ENCODE data around the gene TARP.
"Not testable (repeated sequence)": the region's sequence is repeated elsewhere in the genome, so short reads cannot be mapped to it uniquely, and the experiment has no call there.

TARP gene

DNA sequence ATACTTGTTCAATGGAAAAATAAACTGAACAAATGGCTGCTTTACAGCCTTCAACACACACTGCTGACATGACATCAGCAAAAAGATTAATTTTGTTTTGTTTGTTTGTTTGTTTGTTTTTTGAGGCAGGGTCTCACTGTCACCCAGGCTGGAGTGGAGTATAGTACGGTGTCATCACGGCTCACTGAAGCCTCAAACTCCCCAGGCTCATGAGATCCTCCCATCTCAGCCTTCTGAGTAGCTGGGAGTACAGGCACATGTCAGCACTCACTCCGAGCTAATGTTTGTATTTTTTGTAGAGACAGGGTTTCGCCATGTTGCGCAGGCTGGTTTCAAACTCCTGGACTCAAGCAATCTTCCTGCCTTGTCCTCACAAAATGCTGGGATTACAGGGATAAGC is 10.9 kb downstream of the TARP start:
- no peak for DNase-seq (ENCODE audit: low read depth in 1 of 2, low spot score in 1 of 2)

DNA sequence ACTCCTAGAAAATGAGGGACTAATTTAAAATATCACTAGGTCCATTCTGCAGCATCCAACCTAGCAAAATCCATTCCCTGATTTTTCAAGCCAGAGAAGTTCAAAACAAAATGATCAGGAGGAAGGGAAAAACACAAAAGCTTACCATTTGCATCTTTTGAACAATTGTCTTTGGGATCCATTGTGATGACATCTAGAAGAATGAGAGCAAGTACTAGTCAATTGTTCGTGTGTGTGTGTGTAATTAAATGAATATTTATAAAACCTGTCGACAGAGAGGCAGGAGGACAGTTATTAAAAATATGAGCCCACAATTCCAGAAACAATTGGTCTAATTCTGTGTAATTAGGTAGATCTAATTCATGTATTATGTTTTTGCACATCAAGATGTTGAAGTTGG is 11.4 kb downstream of the TARP start:
- not testable (repeated sequence) for DNase-seq (ENCODE audit: low read depth in 1 of 2, low spot score in 1 of 2)

DNA sequence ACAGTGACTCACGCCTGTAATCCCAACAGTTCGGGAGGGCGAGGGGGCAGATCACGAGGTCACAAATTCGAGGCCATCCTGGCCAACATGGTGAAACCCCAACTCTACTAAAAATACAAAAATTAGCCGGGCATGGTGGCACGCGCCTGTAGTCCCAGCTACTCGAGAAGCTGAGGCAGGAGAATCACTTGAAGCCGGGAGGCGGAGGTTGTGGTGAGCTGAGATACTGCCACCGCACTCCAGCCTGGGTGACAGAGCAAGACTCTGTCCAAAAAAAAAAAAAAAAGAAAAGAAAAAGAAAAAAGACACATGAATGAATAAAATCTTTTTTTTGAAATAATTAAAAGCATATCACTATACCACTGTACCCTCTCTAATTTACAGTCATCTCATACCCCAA is 11.8 kb downstream of the TARP start:
- DNase-seq (ENCODE audit: low read depth in 1 of 2, low spot score in 1 of 2), result not testable (repeated sequence)

- not testable (repeated sequence) for DNase-seq (ENCODE audit: low read depth in 1 of 2, low spot score in 1 of 2)
Measured at GRCh38 chr7:38259157-38259556, 14.3 kb downstream of the TARP start.

GRCh38 chr7:38257350-38257677 is 16.1 kb downstream of the TARP start:
- no peak for DNase-seq (ENCODE audit: low read depth in 1 of 2, low spot score in 1 of 2)

DNA sequence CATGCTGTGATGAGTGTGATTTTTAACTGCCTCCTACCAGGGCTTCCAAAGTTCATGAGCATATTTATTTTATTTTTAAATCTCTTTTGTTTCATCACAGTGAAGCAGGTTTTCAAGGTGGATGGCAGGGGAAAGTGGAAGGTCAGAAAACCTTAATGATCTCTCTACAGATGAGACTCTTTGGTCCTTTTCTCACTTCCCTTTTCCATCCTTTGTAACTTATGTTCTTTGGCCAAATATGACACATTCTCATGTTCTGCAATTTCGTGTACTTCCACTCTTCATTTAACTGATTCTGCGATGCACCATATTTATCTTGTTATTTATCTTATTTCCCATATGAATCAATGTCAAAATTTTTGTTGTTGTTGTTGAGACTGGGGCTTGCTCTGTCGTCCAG is 23.6 kb downstream of the TARP start:
- DNase-seq (ENCODE audit: low read depth in 1 of 2, low spot score in 1 of 2), result not testable (repeated sequence)

- DNase-seq (ENCODE audit: low read depth in 1 of 2, low spot score in 1 of 2), result no peak
Measured at GRCh38 chr7:38248069-38248567, 25.3 kb downstream of the TARP start.

DNA sequence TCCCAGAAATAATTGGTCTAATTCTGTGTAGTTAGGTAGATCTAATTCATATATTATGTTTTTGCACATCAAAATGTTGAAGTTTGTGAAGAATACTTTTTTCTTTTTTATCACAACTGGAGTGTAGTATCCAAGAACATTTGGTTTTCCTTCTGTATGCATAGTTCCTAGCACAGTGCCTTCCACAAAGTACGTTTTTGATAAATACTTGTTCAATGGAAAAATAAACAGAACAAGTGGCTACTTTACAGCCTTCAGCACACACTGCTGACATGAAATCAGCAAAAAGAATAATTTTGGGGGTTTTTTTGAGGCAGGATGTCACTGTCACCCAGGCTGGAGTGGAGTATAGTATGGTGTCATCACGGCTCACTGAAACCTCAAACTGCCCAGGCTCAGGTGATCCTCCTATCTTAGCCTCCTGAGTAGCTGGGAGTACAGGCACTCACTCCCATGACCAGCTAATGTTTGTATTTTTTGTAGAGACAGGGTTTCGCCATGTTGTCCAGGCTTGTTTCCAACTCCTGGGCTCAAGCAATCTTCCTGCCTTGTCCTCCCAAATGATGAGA is 27.9 kb downstream of the TARP start:
- DNase-seq (ENCODE audit: low read depth in 1 of 2, low spot score in 1 of 2), result no peak

GRCh38 chr7:38244516-38244915 is 28.9 kb downstream of the TARP start:
- no peak for DNase-seq (ENCODE audit: low read depth in 1 of 2, low spot score in 1 of 2)

DNA sequence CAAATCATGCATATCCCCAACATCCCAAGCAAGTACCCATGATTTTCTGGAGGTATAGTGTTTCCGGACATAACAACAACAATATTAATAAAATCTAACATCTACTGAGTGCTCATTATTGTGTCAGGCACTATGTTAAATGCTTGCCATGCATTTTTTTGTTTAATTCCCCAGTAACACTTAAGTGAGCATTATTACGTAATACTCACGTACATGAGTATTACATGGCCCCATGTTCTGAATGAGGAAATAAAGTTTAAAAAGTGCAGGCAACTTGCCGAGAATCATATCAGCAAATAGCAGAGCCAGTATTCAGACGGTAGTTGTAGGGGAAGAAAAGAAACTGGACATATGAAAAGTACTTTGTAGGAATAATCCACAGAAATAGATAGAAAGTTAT is 30.1 kb downstream of the TARP start:
- DNase-seq (ENCODE audit: low read depth in 1 of 2, low spot score in 1 of 2), result not testable (repeated sequence)

DNA sequence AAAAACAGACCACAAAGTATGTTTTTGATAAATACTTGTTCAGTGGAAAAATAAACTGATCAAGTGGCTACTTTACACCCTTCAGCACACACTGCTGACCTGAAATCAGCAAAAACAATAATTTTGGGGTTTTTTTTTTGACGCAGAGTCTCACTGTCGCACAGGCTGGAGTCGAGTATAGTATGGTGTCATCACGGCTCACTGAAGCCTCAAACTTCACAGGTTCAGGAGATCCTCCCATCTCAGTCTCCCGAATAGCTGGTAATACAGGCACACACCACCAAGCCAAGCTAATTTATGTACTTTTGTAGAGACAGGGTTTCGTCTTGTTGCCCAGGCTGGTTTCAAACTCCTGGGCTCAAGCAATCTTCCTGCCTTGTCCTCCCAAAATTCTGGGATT is 30.6 kb downstream of the TARP start:
- DNase-seq (ENCODE audit: low read depth in 1 of 2, low spot score in 1 of 2), result no peak

DNA sequence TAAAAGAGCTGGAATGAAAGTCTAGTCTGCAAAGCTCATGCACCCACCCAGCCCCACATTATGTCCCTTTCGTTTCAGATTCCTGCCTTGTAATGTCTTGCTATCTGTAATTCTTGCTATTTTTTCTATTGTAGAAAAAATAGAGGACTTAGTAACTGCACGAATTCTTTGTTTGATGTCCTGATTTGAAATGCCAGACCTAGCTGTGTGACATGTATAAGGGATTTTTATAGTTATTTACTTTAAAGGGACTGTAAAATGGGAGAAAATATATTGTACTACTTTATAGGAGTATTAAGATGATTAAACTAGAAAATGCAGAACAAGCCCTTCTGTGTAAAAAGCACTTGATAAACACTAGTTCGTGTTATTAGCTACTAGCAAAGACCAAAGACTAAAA is 32.4 kb downstream of the TARP start:
- no peak for DNase-seq (ENCODE audit: low read depth in 1 of 2, low spot score in 1 of 2)

GRCh38 chr7:38239129-38239528 is 34.3 kb downstream of the TARP start:
- not testable (repeated sequence) for DNase-seq (ENCODE audit: low read depth in 1 of 2, low spot score in 1 of 2)

GRCh38 chr7:38235606-38236005 is 37.8 kb downstream of the TARP start:
- no peak for DNase-seq (ENCODE audit: low read depth in 1 of 2, low spot score in 1 of 2)

- DNase-seq (ENCODE audit: low read depth in 1 of 2, low spot score in 1 of 2), result not testable (repeated sequence)
Measured at GRCh38 chr7:38234759-38235158, 38.7 kb downstream of the TARP start.

- peak; percentile 30 to 38 for DNase-seq (ENCODE audit: low read depth in 1 of 2, low spot score in 1 of 2)
Measured at GRCh38 chr7:38232502-38233366, 40.7 kb downstream of the TARP start.

- DNase-seq (ENCODE audit: low read depth in 1 of 2, low spot score in 1 of 2), result no peak
Measured at GRCh38 chr7:38229884-38230642, 43.4 kb downstream of the TARP start.

DNA sequence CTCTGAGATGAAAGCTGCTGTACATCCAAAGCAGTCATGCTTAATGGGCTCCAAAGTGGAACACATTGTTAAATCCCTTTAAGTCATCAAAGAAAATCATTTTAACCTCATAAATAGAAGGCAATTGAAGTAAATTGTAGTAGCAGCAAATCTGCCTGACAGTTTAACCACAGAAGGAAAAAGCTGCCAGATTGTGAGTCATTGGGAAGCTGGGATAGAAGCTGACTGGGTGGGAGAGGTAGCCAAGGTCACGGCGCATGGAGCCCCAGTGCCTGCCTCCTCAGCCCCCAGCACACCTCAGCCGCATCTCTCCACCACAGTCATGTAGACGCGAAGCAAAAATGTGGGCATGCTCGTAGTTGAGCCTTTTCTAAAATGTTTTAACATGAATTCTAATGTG is 44.0 kb downstream of the TARP start:
- DNase-seq (ENCODE audit: low read depth in 1 of 2, low spot score in 1 of 2), result no peak

GRCh38 chr7:38224392-38224791 is 49.0 kb downstream of the TARP start:
- DNase-seq (ENCODE audit: low read depth in 1 of 2, low spot score in 1 of 2), result no peak

- no peak for DNase-seq (ENCODE audit: low read depth in 1 of 2, low spot score in 1 of 2)
Measured at GRCh38 chr7:38223306-38223705, 50.1 kb downstream of the TARP start.

DNA sequence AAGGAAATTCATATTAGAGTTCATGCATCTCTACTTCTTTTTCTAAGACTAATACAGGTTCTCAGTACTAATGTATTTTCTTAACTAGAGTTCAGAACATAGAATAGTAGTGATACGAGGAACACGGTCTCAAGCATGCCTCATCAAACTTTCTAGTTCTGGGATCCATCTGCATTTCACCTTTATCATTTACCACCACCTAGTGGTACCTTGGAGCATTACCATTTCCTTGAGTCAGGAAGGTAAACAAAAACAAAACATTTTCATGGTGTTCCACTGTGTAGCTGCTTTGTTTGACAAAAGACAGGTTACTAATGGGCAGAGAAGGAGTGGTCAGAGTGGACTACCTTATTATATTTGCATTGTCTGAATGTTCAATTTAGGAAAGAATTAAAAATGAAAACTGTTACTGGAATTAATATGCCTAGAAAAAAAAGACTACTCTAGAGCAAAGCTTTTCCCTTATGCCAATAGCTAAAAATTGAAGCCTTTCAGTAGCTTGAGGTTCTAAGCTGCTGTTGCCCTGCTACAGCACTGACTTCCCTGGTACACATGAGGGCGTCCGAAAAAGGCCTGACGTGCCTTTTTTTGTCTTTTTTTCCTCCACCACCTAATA is 50.8 kb downstream of the TARP start:
- DNase-seq (ENCODE audit: low read depth in 1 of 2, low spot score in 1 of 2), result no peak

DNA sequence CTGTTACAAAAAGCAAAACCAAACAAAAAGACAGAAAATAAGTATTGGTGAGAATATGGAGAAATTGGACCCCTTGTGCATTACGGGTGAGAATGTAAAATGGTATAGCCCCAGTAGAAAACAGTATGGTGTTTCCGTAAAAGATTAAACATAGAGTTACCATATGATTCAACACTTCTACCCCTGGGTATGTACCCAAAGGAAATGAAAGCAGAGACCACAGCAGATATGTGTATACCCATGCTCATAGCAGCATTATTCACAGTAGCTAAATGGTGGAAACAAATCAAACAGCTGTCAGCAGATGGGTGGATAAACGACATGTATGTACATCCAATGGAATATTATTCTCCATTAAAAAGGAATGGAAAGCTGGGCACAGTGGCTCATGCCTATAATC is 53.0 kb downstream of the TARP start:
- DNase-seq (ENCODE audit: low read depth in 1 of 2, low spot score in 1 of 2), result no peak

All from stimulated activated CD4-positive, alpha-beta T cell treated with anti-CD3 and anti-CD28 coated beads, Interleukin-15, amount 100 ng/mL, for 1 hour (primary cell).